Right lobe of liver (tissue), 6 donors: ENCODE results near the gene SFSWAP. TPM values are rescaled to one million over a fixed set of nuclear protein-coding genes. Genes with fewer than 3 reads are reported as not detected.

ENCODE experiments used
- ATAC-seq, 4 donors: fragments of 200-7000 bp; cut with Tn5 transposase; one replicate each; pipeline ENCODE4 v1.9.1; 2020; ENCODE audit warnings: mild to moderate bottlenecking in 4 of 4, moderate library complexity in 4 of 4
- DNase-seq, 3 donors: peaks; one replicate each; pipeline ENCODE4 v3.0.0-alpha.2; 2020
- H3K27ac ChIP-seq, 3 donors: fragments of 200-600 bp; one replicate each; pipeline ENCODE4 v1.8.0; 2022
- H3K27me3 ChIP-seq, 2 donors: fragments of 200-600 bp; one replicate each; pipeline ENCODE4 v1.8.0; 2022
- H3K36me3 ChIP-seq, 4 donors: fragments of 200-600 bp; sonication (generic) in 1 of 4; one replicate each; pipeline versions ENCODE4 v1.5.1 to v1.8.0; 2017 to 2022; ENCODE audit warnings: control low read depth in 1 of 4
- H3K4me1 ChIP-seq, 4 donors: fragments of 200-600 bp; sonication (generic) in 1 of 4; one replicate each; pipeline versions ENCODE4 v1.5.1 to v1.8.0; 2017 to 2022; ENCODE audit warnings: control low read depth in 1 of 4
- H3K4me3 ChIP-seq, 3 donors: fragments of 200-600 bp; one replicate each; pipeline ENCODE4 v1.8.0; 2022
- H3K9me3 ChIP-seq, 4 donors: fragments of 200-600 bp; sonication (generic) in 1 of 4; one replicate each; pipeline versions ENCODE4 v1.5.1 to v1.8.0; 2017 to 2022; ENCODE audit warnings: control low read depth in 1 of 4
- POLR2A ChIP-seq: fragments of 450-650 bp; IDR thresholded peaks from one replicate; pipeline ENCODE4 v1.6.1; 2017; ENCODE audit warnings: antibody characterized with exemption, mild to moderate bottlenecking
- WGBS: methylation state at CpG from one replicate; pipeline ENCODE4 v1.1.6; 2018; ENCODE audit warnings: low coverage, low lambda C conversion rate; ENCODE audit not compliant: insufficient coverage; ENCODE audit errors: missing lambda C conversion rate; 5-methylcytosine and 5-hydroxymethylcytosine counted together
- intact Hi-C, 2 donors: fragments of 100-400 bp; cut with DNase I; formaldehyde crosslinking; loops; one replicate each; pipeline versions ENCODE4 v1.11.2 to v1.14.1; 2022
- total RNA-seq, 6 experiments: library from RNA; depleted of rRNA in 2 of 6; stranded (reverse); fragments of >200 nt in 2 of 6; fragmentation: NEBNext Ultra II Directional in 3 of 6; extraction: Animal tissue kit (Norgen Biotek cat#: 25700) in 3 of 6; gene quantifications; one replicate each; pipeline versions ENCODE4 v1.1.0 to v1.2.4, GENCODE V29; 2016 to 2023
- TF ChIP-seq, protein P1 (sequence below), 4 donors: fragments of 200-600 bp in 3 of 4; fragments of 450-650 bp in 1 of 4; IDR thresholded peaks; one replicate each; pipeline versions ENCODE4 v1.5.1 to v1.8.0; 2016 to 2022; ENCODE audit warnings: antibody characterized with exemption in 4 of 4, mild to moderate bottlenecking in 2 of 4
- donor health status: DM: no; HTN: yes; CAD: no.
- donor health status: DM: no; HTN: no; CAD: no.
- donor health status: DM: no; HTN: no; CAD: no.
- donor health status: DM: no; HTN: yes; CAD: no.
- donor health status: DM: no; HTN: yes; CAD: no.

The SFSWAP gene
- total RNA-seq, 6 experiments from 2014 or later: 9.8 to 20.2 (median 13.1) TPM

DNA sequence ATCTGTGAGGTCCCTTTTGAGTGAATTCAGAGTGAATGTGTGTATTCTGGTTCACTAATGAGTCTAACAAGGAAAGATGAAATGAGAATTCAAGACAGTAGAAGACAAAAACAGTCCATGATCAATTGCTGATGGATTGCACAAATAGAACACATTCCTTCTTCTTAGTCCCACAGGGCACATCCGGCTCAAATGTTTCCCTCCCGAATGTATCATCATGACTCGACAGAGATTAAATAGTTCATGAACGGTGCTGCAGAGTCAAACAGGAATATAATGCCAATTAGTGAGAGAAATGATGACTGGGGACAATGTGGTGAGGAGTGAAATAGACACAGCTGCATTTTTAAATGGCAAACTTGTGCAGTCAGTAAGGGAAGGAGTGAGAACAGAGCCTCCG is 11.5 kb upstream of the SFSWAP start:
- Histone ChIP-seq H3K4me1 (no peaks in the 10 kb centered on the region), H3K27ac (no peak overlapping the region), H3K4me3 (no peak overlapping the region), H3K9me3 (no peaks in the 10 kb centered on the region), H3K27me3 (no peaks in the 10 kb centered on the region), H3K36me3 (no peaks in the 10 kb centered on the region)
- ATAC-seq (no peak), DNase-seq (no peak)
- TF ChIP-seq, protein P1, sequence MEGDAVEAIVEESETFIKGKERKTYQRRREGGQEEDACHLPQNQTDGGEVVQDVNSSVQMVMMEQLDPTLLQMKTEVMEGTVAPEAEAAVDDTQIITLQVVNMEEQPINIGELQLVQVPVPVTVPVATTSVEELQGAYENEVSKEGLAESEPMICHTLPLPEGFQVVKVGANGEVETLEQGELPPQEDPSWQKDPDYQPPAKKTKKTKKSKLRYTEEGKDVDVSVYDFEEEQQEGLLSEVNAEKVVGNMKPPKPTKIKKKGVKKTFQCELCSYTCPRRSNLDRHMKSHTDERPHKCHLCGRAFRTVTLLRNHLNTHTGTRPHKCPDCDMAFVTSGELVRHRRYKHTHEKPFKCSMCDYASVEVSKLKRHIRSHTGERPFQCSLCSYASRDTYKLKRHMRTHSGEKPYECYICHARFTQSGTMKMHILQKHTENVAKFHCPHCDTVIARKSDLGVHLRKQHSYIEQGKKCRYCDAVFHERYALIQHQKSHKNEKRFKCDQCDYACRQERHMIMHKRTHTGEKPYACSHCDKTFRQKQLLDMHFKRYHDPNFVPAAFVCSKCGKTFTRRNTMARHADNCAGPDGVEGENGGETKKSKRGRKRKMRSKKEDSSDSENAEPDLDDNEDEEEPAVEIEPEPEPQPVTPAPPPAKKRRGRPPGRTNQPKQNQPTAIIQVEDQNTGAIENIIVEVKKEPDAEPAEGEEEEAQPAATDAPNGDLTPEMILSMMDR (IDR thresholded peaks at IDR 0.05): no peak
- TF ChIP-seq POLR2A: no peak
- WGBS: 52% methylated on average over 5 of the region's 5 CpGs
- intact Hi-C loops: no loop called here

DNA sequence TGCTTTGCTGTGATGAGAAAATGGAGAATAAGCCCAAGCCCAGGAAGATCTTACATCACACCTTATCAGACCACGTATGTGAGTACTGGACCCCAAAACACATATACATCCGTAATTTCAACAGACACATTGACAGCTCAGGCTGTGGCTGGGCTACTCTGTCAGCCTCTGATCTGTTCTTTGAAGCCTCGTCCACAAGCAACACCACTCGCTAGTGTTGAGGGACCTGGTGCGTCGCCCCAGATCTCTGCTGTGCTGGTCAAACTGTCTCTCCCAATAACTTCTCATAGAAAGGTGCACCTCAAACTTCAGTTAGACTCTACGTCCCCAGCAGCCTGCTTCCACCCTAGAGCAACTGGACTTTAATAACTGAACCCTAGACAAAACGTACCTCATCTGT is 10.6 kb upstream of the SFSWAP start:
- H3K9me3 ChIP-seq: no peaks in the 10 kb centered on the region
- no peak overlapping the region for H3K27ac ChIP-seq
- TF ChIP-seq, protein P1 (IDR thresholded peaks at IDR 0.05): no peak
- TF ChIP-seq POLR2A: no peak
- no peaks in the 10 kb centered on the region for H3K27me3 ChIP-seq
- H3K4me3 ChIP-seq: no peak overlapping the region
- H3K36me3 ChIP-seq: no peaks in the 10 kb centered on the region
- WGBS: 44% methylated on average over 4 of the region's 8 CpGs
- no peaks in the 10 kb centered on the region for H3K4me1 ChIP-seq
- intact Hi-C loops: no loop called here
- ATAC-seq (no peak), DNase-seq (peak in 1 of 3 donors; percentile 18)

DNA sequence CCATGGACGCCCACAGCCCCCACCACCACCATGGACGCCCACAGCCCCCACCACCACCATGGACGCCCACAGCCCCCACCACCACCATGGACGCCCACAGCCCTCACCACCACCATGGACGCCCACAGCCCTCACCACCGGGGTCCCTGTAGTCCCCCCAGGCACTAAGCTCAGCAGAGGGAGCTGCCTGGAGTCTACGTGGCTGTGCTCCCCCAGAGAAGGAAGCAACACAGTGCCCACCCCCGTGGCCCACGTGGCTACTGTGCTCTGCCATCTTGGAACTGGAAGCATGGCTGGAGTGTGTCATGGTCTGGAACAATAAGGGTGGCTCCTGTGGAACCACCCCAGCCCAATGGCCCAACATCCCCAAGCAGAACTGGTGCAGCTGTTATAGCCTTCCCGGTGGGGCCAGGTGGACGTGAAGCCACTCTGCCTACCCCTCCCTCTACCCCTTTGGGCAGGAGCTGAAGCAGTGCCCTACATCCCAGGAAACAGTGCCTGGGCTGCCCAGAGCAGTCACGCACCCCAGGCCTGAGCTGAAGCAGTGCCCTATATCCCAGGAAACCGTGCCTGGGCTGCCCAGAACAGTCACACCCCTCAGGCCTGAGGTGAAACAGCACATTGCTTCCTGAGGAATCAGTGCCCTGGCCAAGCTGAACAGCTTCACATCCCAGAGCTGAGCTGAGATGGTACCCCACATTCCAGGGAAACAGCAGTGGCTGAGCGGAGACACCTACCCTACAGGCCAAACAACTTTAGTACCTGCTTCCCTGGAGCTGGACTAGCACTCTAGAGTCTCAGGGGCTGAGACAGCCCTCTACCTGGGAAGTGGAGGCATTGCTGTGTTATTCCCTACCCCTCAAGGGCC is 9.0 kb upstream of the SFSWAP start:
- no peak overlapping the region for H3K27ac ChIP-seq
- no peak for ATAC-seq
- intact Hi-C loops: no loop called here
- H3K9me3 ChIP-seq: no peaks in the 10 kb centered on the region
- H3K27me3 ChIP-seq: no peaks in the 10 kb centered on the region
- no peaks in the 10 kb centered on the region for H3K36me3 ChIP-seq
- peak in 1 of 3 donors; percentile 23 for DNase-seq
- H3K4me3 ChIP-seq: no peak overlapping the region
- no peak for TF ChIP-seq POLR2A
- TF ChIP-seq, protein P1 (IDR thresholded peaks at IDR 0.05): no peak
- WGBS: 86% methylated on average over 6 of the region's 14 CpGs
- no peaks in the 10 kb centered on the region for H3K4me1 ChIP-seq

DNA sequence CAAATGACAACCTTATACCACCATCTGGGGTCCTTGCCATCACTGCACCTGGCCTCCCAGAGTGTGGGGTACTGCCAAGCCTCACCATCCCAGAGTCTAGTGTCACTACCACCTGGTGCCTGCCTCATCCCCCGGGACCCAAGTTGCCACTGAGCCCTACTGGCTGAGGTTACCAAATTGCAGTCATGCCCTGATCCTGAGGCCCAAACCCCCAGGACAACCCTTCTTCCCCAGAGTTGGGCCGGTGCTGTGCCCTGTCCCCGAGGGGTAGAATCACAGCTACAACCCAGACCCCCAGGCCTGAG is 8.4 kb upstream of the SFSWAP start:
- intact Hi-C loops: no loop called here
- ATAC-seq (peak in 1 of 4 donors; percentile 13), DNase-seq (peak in 1 of 3 donors; percentile 24)
- WGBS: no CpG with 5 or more reads among the region's 3 CpGs
- H3K4me1 ChIP-seq: no peaks in the 10 kb centered on the region
- H3K27me3 ChIP-seq: no peaks in the 10 kb centered on the region
- H3K4me3 ChIP-seq: no peak overlapping the region
- H3K9me3 ChIP-seq: no peaks in the 10 kb centered on the region
- H3K36me3 ChIP-seq: no peaks in the 10 kb centered on the region
- no peak overlapping the region for H3K27ac ChIP-seq
- TF ChIP-seq POLR2A: no peak
- TF ChIP-seq, protein P1 (IDR thresholded peaks at IDR 0.05): no peak
